Testis (tissue), 3 donors: ENCODE results near the gene DUOX1. TPM values are rescaled to one million over a fixed set of nuclear protein-coding genes. Genes with fewer than 3 reads are reported as not detected.

Experiments used
- DNase-seq: peaks from one replicate; pipeline ENCODE4 v3.0.0-alpha.2; 2019
- H3K27ac ChIP-seq, 2 donors: fragments of 200-600 bp; sonication (generic); one replicate each; pipeline ENCODE4 v1.5.1; 2019
- H3K27me3 ChIP-seq: fragments of 200-600 bp; sonication (generic); one replicate; pipeline ENCODE4 v1.5.1; 2019
- H3K36me3 ChIP-seq: fragments of 200-600 bp; sonication (generic); one replicate; pipeline ENCODE4 v1.5.1; 2017; ENCODE audit warnings: low read depth; ENCODE audit errors: missing control alignments
- H3K4me1 ChIP-seq: fragments of 200-600 bp; sonication (generic); one replicate; pipeline ENCODE4 v1.5.1; 2019
- H3K4me3 ChIP-seq, 2 donors: fragments of 200-600 bp; sonication (generic); one replicate each; pipeline ENCODE4 v1.5.1; 2017 to 2019
- H3K9me3 ChIP-seq: fragments of 200-600 bp; sonication (generic); one replicate; pipeline ENCODE4 v1.5.1; 2017
- CTCF ChIP-seq, 3 experiments: fragments of 450-650 bp in 2 of 3; fragments of 200-600 bp in 1 of 3; sonication (generic) in 1 of 3; IDR thresholded peaks; one replicate each; pipeline ENCODE4 v1.5.1; 2016 to 2019; ENCODE audit warnings: antibody characterized with exemption in 3 of 3, mild to moderate bottlenecking in 2 of 3, moderate library complexity in 1 of 3
- POLR2A ChIP-seq: fragments of 450-650 bp; IDR thresholded peaks from one replicate; pipeline ENCODE4 v1.6.1; 2017; ENCODE audit warnings: antibody characterized with exemption, mild to moderate bottlenecking, moderate library complexity
- WGBS, 2 donors: methylation state at CpG; one replicate each; pipeline ENCODE4 v1.1.5; 2018; 5-methylcytosine and 5-hydroxymethylcytosine counted together
- intact Hi-C: fragments of 100-400 bp; cut with DNase I; formaldehyde crosslinking; loops from one replicate; pipeline ENCODE4 v1.15.1; 2023; ENCODE audit warnings: low total_unique reads
- polyA plus RNA-seq: library from polyadenylated mRNA; stranded (reverse); fragments of 350-450 nt; fragmentation: Illumina TruSeq; extraction: RNeasy Lipid Tissue Mini Kit (QIAGEN cat#74804); gene quantifications from one replicate; pipeline ENCODE4 v1.2.3, GENCODE V29; 2014; ENCODE audit warnings: low read depth, low replicate concordance; ENCODE audit not compliant: insufficient read depth
- total RNA-seq, 2 donors: library from RNA; depleted of rRNA; stranded (reverse); fragments of >200 nt; gene quantifications; one replicate each; pipeline ENCODE4 v1.2.3, GENCODE V29; 2016

DUOX1 gene
- total and polyA plus RNA-seq, 3 donors from 2014 or later, result 2.8 to 5.7 (median 5.3) TPM

- no peak for DNase-seq
- H3K9me3 ChIP-seq, result no peaks in the 10 kb centered on the region
- intact Hi-C loops, result no loop called here
- no peaks in the 10 kb centered on the region for H3K27me3 ChIP-seq
- H3K27ac ChIP-seq, result no peak overlapping the region
- no peaks in the 10 kb centered on the region for H3K4me1 ChIP-seq
- no peaks in the 10 kb centered on the region for H3K36me3 ChIP-seq
- TF ChIP-seq CTCF (IDR thresholded peaks at IDR 0.05) (no peak), POLR2A (no peak)
- H3K4me3 ChIP-seq, result no peak overlapping the region
- WGBS, 2 donors, result 63 to 91% methylated on average over 1 of the region's 1 CpG
Measured at GRCh38 chr15:45182996-45183395, 53.2 kb downstream of the DUOX1 start.

DNA sequence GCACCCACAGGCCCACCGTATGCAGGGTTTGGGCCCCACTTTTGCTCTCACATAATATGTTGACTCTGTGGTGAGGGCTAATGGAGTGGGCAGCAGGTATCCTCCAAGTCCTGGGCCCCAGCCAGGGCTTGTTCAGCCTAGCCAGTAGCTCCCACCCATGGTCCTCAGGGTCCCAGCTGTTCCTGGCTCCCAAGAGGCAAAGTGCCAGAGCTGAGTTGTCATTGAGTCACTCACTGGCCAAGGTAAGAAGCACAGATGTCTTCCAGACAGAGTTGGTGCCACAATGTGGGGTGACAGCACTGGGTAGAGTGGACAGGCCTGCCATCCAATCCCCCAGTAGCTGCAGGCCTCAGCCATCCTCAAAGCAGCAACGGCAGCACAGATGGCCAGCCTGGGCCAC, 53.7 kb downstream of the DUOX1 start:
- TF ChIP-seq CTCF (IDR thresholded peaks at IDR 0.05) (no peak), POLR2A (no peak)
- intact Hi-C loops, result no loop called here
- no peaks in the 10 kb centered on the region for H3K36me3 ChIP-seq
- H3K27me3 ChIP-seq, result no peaks in the 10 kb centered on the region
- no peak overlapping the region for H3K4me3 ChIP-seq
- WGBS, 2 donors, result 88 to 100% methylated on average over 1 to 2 of the region's 2 CpGs
- no peaks in the 10 kb centered on the region for H3K4me1 ChIP-seq
- H3K9me3 ChIP-seq, result no peaks in the 10 kb centered on the region
- no peak overlapping the region for H3K27ac ChIP-seq
- DNase-seq, result no peak

GRCh38 chr15:45184562-45185041, 54.8 kb downstream of the DUOX1 start:
- H3K36me3 ChIP-seq, result no peaks in the 10 kb centered on the region
- intact Hi-C loops, result no loop called here
- DNase-seq, result no peak
- no peak for TF ChIP-seq POLR2A
- no peak for TF ChIP-seq CTCF (IDR thresholded peaks at IDR 0.05)
- no peaks in the 10 kb centered on the region for H3K27me3 ChIP-seq
- H3K4me1 ChIP-seq, result no peaks in the 10 kb centered on the region
- no peak overlapping the region for H3K27ac ChIP-seq
- WGBS, 2 donors, result 85 to 91% methylated on average over 8 to 9 of the region's 9 CpGs
- H3K4me3 ChIP-seq, result no peak overlapping the region
- H3K9me3 ChIP-seq, result no peaks in the 10 kb centered on the region

DNA sequence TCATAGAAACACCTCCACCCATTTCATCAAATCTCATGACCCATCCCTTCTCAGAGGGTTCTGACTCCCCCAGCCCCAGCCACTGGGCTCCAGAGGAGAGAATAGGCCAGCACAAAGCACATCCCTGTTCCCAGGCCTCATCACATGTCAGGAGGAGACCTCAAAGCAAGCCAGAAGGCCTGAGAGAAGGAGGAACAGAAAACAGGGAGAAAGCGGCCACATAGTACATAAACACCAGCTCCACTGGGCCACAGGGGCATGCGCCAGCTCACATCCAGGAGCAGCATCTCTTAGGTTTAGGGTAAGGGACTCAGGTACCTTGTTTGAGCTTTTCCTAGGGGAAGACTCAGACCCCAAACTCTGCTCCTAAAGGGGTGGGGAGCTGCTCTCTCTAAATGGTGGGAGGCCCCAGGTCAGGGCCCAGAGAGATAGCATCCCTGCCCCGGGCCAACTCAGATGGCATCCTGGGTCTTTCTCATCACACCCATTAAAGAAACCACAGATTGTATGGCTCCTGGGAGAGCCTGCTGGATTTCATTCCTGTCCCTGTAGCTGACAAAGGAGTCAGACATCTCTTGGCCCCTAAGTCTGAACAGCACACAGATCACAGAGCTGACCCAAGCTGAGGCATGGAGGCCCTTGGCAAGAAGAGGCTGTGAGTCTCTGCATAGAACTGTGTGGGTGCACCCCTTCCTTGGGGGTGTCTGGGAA, 55.4 kb downstream of the DUOX1 start:
- DNase-seq, result no peak
- Histone ChIP-seq H3K27ac (no peak overlapping the region), H3K36me3 (no peaks in the 10 kb centered on the region), H3K4me1 (no peaks in the 10 kb centered on the region), H3K9me3 (no peaks in the 10 kb centered on the region), H3K4me3 (no peak overlapping the region), H3K27me3 (no peaks in the 10 kb centered on the region)
- WGBS, 2 donors, result 71 to 93% methylated on average over 1 to 3 of the region's 3 CpGs
- TF ChIP-seq CTCF (IDR thresholded peaks at IDR 0.05) (no peak), POLR2A (no peak)
- intact Hi-C loops, result no loop called here
